Measurements from ENCODE around the gene AADACL4.
"Not testable (repeated sequence)": the region's sequence is repeated elsewhere in the genome, so short reads cannot be mapped to it uniquely, and the experiment has no call there.

Gene AADACL4

GRCh38 chr1:12654004-12654567 lies 10.2 kb downstream of the AADACL4 start:
- intact Hi-C loops (cut with DNase I), result loop anchor here (10.0 kb wide), 1 partner anchor 529 kb away; no protein-coding TSS in a partner anchor
- DNase-seq, result no peak

- no peak for DNase-seq
- intact Hi-C loops (cut with DNase I), result loop anchor here (5.0 to 10.0 kb wide), 2 partner anchors 342 to 530 kb away; no protein-coding TSS in a partner anchor
Observed at GRCh38 chr1:12654657-12655056, 10.8 kb downstream of the AADACL4 start.

- no peak for DNase-seq
- intact Hi-C loops (cut with DNase I), result loop anchor here (5.0 to 10.0 kb wide), 2 partner anchors 344 to 532 kb away; no protein-coding TSS in a partner anchor
Observed at GRCh38 chr1:12656575-12656974, 12.7 kb downstream of the AADACL4 start.

- intact Hi-C loops (cut with DNase I), result loop anchor here (5.0 to 10.0 kb wide), 2 partner anchors 345 to 532 kb away; no protein-coding TSS in a partner anchor
- DNase-seq, result no peak
Observed at GRCh38 chr1:12657060-12657884, 13.4 kb downstream of the AADACL4 start.

GRCh38 chr1:12657885-12658512 lies 14.1 kb downstream of the AADACL4 start:
- DNase-seq, result not testable (repeated sequence)
- intact Hi-C loops (cut with DNase I), result loop anchor here (5.0 to 10.0 kb wide), 2 partner anchors 346 to 533 kb away; no protein-coding TSS in a partner anchor

- intact Hi-C loops (cut with DNase I), result loop anchor here (5.0 to 10.0 kb wide), 2 partner anchors 346 to 534 kb away; no protein-coding TSS in a partner anchor
- DNase-seq, result peak; percentile 40 to 92 (median 76)
Observed at GRCh38 chr1:12658531-12659453, 14.9 kb downstream of the AADACL4 start.

GRCh38 chr1:12661606-12662219 lies 17.8 kb downstream of the AADACL4 start:
- DNase-seq, result peak in 4 of 10 donors; percentile 14 to 85 (median 26)
- intact Hi-C loops (cut with DNase I), result no loop called here

GRCh38 chr1:12662556-12662955 lies 18.7 kb downstream of the AADACL4 start:
- no peak for DNase-seq
- intact Hi-C loops (cut with DNase I), result no loop called here

GRCh38 chr1:12665511-12665910 lies 21.6 kb downstream of the AADACL4 start:
- DNase-seq, result no peak
- intact Hi-C loops (cut with DNase I), result no loop called here

GRCh38 chr1:12666141-12666735 lies 22.4 kb downstream of the AADACL4 start:
- DNase-seq, result no peak
- intact Hi-C loops (cut with DNase I), result no loop called here

GRCh38 chr1:12669529-12670068 lies 25.7 kb downstream of the AADACL4 start:
- intact Hi-C loops (cut with DNase I), result no loop called here

GRCh38 chr1:12674358-12674757 lies 30.5 kb downstream of the AADACL4 start:
- intact Hi-C loops (cut with DNase I), result no loop called here
- no peak for DNase-seq

More at GRCh38 chr1:12669529-12670068, 25.7 kb downstream of the AADACL4 start:
- no peak for DNase-seq

GRCh38 chr1:12676122-12676521 lies 32.2 kb downstream of the AADACL4 start:
- intact Hi-C loops (cut with DNase I); DNase-seq: not testable (repeated sequence)

- DNase-seq, result peak in 1 of 10 donors; percentile 18
- intact Hi-C loops (cut with DNase I), result no loop called here
Observed at GRCh38 chr1:12677565-12677964, 33.7 kb downstream of the AADACL4 start.

- peak in 1 of 10 donors; percentile 25 for DNase-seq
- intact Hi-C loops (cut with DNase I), result no loop called here
Observed at GRCh38 chr1:12678350-12678749, 34.5 kb downstream of the AADACL4 start.

GRCh38 chr1:12678820-12679219 lies 34.9 kb downstream of the AADACL4 start:
- no peak for DNase-seq

GRCh38 chr1:12690156-12690555 lies 46.3 kb downstream of the AADACL4 start:
- DNase-seq, result no peak
- intact Hi-C loops (cut with DNase I), result no loop called here

More at GRCh38 chr1:12678820-12679219, 34.9 kb downstream of the AADACL4 start:
- intact Hi-C loops (cut with DNase I), result no loop called here

GRCh38 chr1:12692967-12693782 lies 49.3 kb downstream of the AADACL4 start:
- DNase-seq, result no peak

More at GRCh38 chr1:12692967-12693782, 49.3 kb downstream of the AADACL4 start:
- intact Hi-C loops (cut with DNase I), result no loop called here
